Measurements from ENCODE around the gene COPE.
A peak's percentile ranks its signal among the peaks of the same experiment; 100 is the strongest.
"Not testable (repeated sequence)": the region's sequence is repeated elsewhere in the genome, so short reads cannot be mapped to it uniquely, and the experiment has no call there.

The COPE gene

GRCh38 chr19:18919086-18919899 is at the start of gene COPE, which contains the start of gene DDX49:
Gene COPE, minus strand, starts transcription at chr19:18919387. Its CDS starts 39 bp downstream, at chr19:18919348.
Gene DDX49, plus strand, starts transcription at chr19:18919715. Its CDS starts 27 bp downstream, at chr19:18919742.
- peak; percentile 98 for DNase-seq (ENCODE audit: low spot score)

GRCh38 chr19:18967358-18968146 is 48.4 kb upstream of the COPE start:
- no peak for DNase-seq (ENCODE audit: low spot score)

GRCh38 chr19:18966307-18966706 is 47.1 kb upstream of the COPE start:
- DNase-seq (ENCODE audit: low spot score), result no peak

- DNase-seq (ENCODE audit: low spot score), result no peak
Measured at GRCh38 chr19:18964121-18964520, 44.9 kb upstream of the COPE start.

GRCh38 chr19:18961767-18962620 is 42.8 kb upstream of the COPE start:
- DNase-seq (ENCODE audit: low spot score), result no peak

- DNase-seq (ENCODE audit: low spot score), result no peak
Measured at GRCh38 chr19:18960370-18960769, 41.2 kb upstream of the COPE start.

GRCh38 chr19:18955042-18955441 is 35.9 kb upstream of the COPE start:
- no peak for DNase-seq (ENCODE audit: low spot score)

GRCh38 chr19:18954094-18954493 is 34.9 kb upstream of the COPE start:
- no peak for DNase-seq (ENCODE audit: low spot score)

GRCh38 chr19:18952364-18953003 is 33.3 kb upstream of the COPE start:
- DNase-seq (ENCODE audit: low spot score), result not testable (repeated sequence)

GRCh38 chr19:18951721-18952281 is 32.6 kb upstream of the COPE start:
- DNase-seq (ENCODE audit: low spot score), result peak; percentile 33

- DNase-seq (ENCODE audit: low spot score), result no peak
Measured at GRCh38 chr19:18949858-18950257, 30.7 kb upstream of the COPE start.

GRCh38 chr19:18948976-18949356 is 29.8 kb upstream of the COPE start:
- no peak for DNase-seq (ENCODE audit: low spot score)

- DNase-seq (ENCODE audit: low spot score), result no peak
Measured at GRCh38 chr19:18948075-18948975, 29.1 kb upstream of the COPE start.

- no peak for DNase-seq (ENCODE audit: low spot score)
Measured at GRCh38 chr19:18946918-18947317, 27.7 kb upstream of the COPE start.

- no peak for DNase-seq (ENCODE audit: low spot score)
Measured at GRCh38 chr19:18946335-18946734, 27.1 kb upstream of the COPE start.

GRCh38 chr19:18945297-18945696 is 26.1 kb upstream of the COPE start:
- no peak for DNase-seq (ENCODE audit: low spot score)

GRCh38 chr19:18943465-18943864 is 24.3 kb upstream of the COPE start:
- DNase-seq (ENCODE audit: low spot score), result no peak

GRCh38 chr19:18942692-18943091 is 23.5 kb upstream of the COPE start:
- no peak for DNase-seq (ENCODE audit: low spot score)

- DNase-seq (ENCODE audit: low spot score), result no peak
Measured at GRCh38 chr19:18941628-18942354, 22.6 kb upstream of the COPE start.
